Vagina (tissue), 2 donors: ENCODE results near the gene ARHGAP44. TPM values are rescaled to one million over a fixed set of nuclear protein-coding genes. Genes with fewer than 3 reads are reported as not detected.
A peak's percentile ranks its signal among the peaks of the same experiment; 100 is the strongest.

Experiments used
- DNase-seq, 2 donors: peaks; one replicate each; pipeline ENCODE4 v3.0.0-alpha.2; 2017; ENCODE audit errors: extremely low spot score in 2 of 2
- H3K27ac ChIP-seq: fragments of 200-600 bp; sonication (generic); one replicate; pipeline ENCODE4 v1.5.1; 2019
- H3K27me3 ChIP-seq: fragments of 200-600 bp; sonication (generic); one replicate; pipeline ENCODE4 v1.5.1; 2019
- H3K36me3 ChIP-seq, 2 donors: fragments of 200-600 bp; sonication (generic); one replicate each; pipeline ENCODE4 v1.5.1; 2017 to 2019
- H3K4me1 ChIP-seq: fragments of 200-600 bp; sonication (generic); one replicate; pipeline ENCODE4 v1.5.1; 2019
- H3K4me3 ChIP-seq, 2 donors: fragments of 200-600 bp; sonication (generic); 1 replicate in 1 of 2; 2 replicates in 1 of 2; pipeline ENCODE4 v1.5.1; 2016 to 2019
- H3K9me3 ChIP-seq: fragments of 200-600 bp; sonication (generic); one replicate; pipeline ENCODE4 v1.5.1; 2019
- CTCF ChIP-seq, 3 experiments: fragments of 450-650 bp in 2 of 3; fragments of 200-600 bp in 1 of 3; sonication (generic) in 1 of 3; IDR thresholded peaks; one replicate each; pipeline ENCODE4 v1.5.1; 2017 to 2019; ENCODE audit warnings: antibody characterized with exemption in 3 of 3, mild to moderate bottlenecking in 2 of 3, moderate library complexity in 2 of 3
- POLR2A ChIP-seq, 2 donors: fragments of 450-650 bp; IDR thresholded peaks; one replicate each; pipeline ENCODE4 v1.6.1; 2017; ENCODE audit warnings: antibody characterized with exemption in 2 of 2, mild to moderate bottlenecking in 2 of 2, moderate library complexity in 2 of 2
- POLR2AphosphoS5 ChIP-seq, 2 donors: sonication (generic); formaldehyde crosslinking; IDR thresholded peaks; one replicate each; pipeline ENCODE4 v1.9.0; 2017; ENCODE audit warnings: antibody characterized with exemption in 2 of 2, mild to moderate bottlenecking in 2 of 2, low read depth in 1 of 2; ENCODE audit not compliant: insufficient read depth in 1 of 2
- intact Hi-C: fragments of 100-400 bp; cut with DNase I; formaldehyde crosslinking; loops from one replicate; pipeline ENCODE4 v1.15.1; 2023
- total RNA-seq: library from RNA; depleted of rRNA; stranded (reverse); fragments of >200 nt; gene quantifications from one replicate; pipeline ENCODE4 v1.2.3, GENCODE V29; 2016

ARHGAP44 gene
- total RNA-seq, 1 donor from 2014 or later, result 3.2 TPM

- H3K36me3 ChIP-seq, result no peaks in the 10 kb centered on the region
- no peak overlapping the region for H3K4me3 ChIP-seq
- no peaks in the 10 kb centered on the region for H3K27me3 ChIP-seq
- no peak for DNase-seq
- H3K27ac ChIP-seq, result no peak overlapping the region
- H3K4me1 ChIP-seq, result no peaks in the 10 kb centered on the region
- TF ChIP-seq POLR2A (IDR thresholded peaks at IDR 0.05), result no peak
- TF ChIP-seq CTCF (IDR thresholded peaks at IDR 0.05), result no peak
- TF ChIP-seq POLR2AphosphoS5 (IDR thresholded peaks at IDR 0.05; ENCODE audit: insufficient read depth in 1 of 2, low read depth in 1 of 2), result no peak
- no peaks in the 10 kb centered on the region for H3K9me3 ChIP-seq
- intact Hi-C loops, result no loop called here
Observed at GRCh38 chr17:12768255-12768654, 21.0 kb upstream of the ARHGAP44 start.

GRCh38 chr17:12769981-12770380 lies 19.3 kb upstream of the ARHGAP44 start:
- H3K27ac ChIP-seq, result no peak overlapping the region
- no peaks in the 10 kb centered on the region for H3K9me3 ChIP-seq
- no peak for DNase-seq
- H3K4me3 ChIP-seq, result no peak overlapping the region
- no peaks in the 10 kb centered on the region for H3K4me1 ChIP-seq
- intact Hi-C loops, result no loop called here
- H3K27me3 ChIP-seq, result no peaks in the 10 kb centered on the region
- TF ChIP-seq POLR2A (IDR thresholded peaks at IDR 0.05) (no peak), CTCF (IDR thresholded peaks at IDR 0.05) (no peak), POLR2AphosphoS5 (IDR thresholded peaks at IDR 0.05; ENCODE audit: insufficient read depth in 1 of 2, low read depth in 1 of 2) (no peak)
- no peaks in the 10 kb centered on the region for H3K36me3 ChIP-seq

GRCh38 chr17:12773153-12773552 lies 16.1 kb upstream of the ARHGAP44 start:
- TF ChIP-seq CTCF (IDR thresholded peaks at IDR 0.05) (no peak), POLR2AphosphoS5 (IDR thresholded peaks at IDR 0.05; ENCODE audit: insufficient read depth in 1 of 2, low read depth in 1 of 2) (no peak), POLR2A (IDR thresholded peaks at IDR 0.05) (no peak)
- DNase-seq, result no peak
- no peaks in the 10 kb centered on the region for H3K27me3 ChIP-seq
- no peaks in the 10 kb centered on the region for H3K9me3 ChIP-seq
- no peaks in the 10 kb centered on the region for H3K36me3 ChIP-seq
- H3K4me1 ChIP-seq, result no peaks in the 10 kb centered on the region
- intact Hi-C loops, result no loop called here
- H3K27ac ChIP-seq, result no peak overlapping the region
- no peak overlapping the region for H3K4me3 ChIP-seq

- H3K36me3 ChIP-seq, result no peaks in the 10 kb centered on the region
- no peaks in the 10 kb centered on the region for H3K27me3 ChIP-seq
- intact Hi-C loops, result no loop called here
- no peak for TF ChIP-seq POLR2A (IDR thresholded peaks at IDR 0.05)
- TF ChIP-seq CTCF (IDR thresholded peaks at IDR 0.05), result no peak
- no peak for TF ChIP-seq POLR2AphosphoS5 (IDR thresholded peaks at IDR 0.05; ENCODE audit: insufficient read depth in 1 of 2, low read depth in 1 of 2)
- H3K9me3 ChIP-seq, result no peaks in the 10 kb centered on the region
- no peak for DNase-seq
- peaks cover 11% of the 10 kb centered on the region for H3K4me1 ChIP-seq
- H3K4me3 ChIP-seq, result peak overlapping the region; percentile 66 to 69
- peak overlapping the region; percentile 63 for H3K27ac ChIP-seq
Observed at GRCh38 chr17:12789075-12789480, 220 bp upstream of the ARHGAP44 start.

- DNase-seq, result no peak
- H3K36me3 ChIP-seq, result no peaks in the 10 kb centered on the region
- TF ChIP-seq POLR2AphosphoS5 (IDR thresholded peaks at IDR 0.05; ENCODE audit: insufficient read depth in 1 of 2, low read depth in 1 of 2) (no peak), CTCF (IDR thresholded peaks at IDR 0.05) (no peak), POLR2A (IDR thresholded peaks at IDR 0.05) (no peak)
- H3K4me3 ChIP-seq, result peak overlapping the region; percentile 66 to 69
- H3K4me1 ChIP-seq, result peaks cover 11% of the 10 kb centered on the region
- H3K27ac ChIP-seq, result peak overlapping the region; percentile 63
- intact Hi-C loops, result no loop called here
- H3K9me3 ChIP-seq, result no peaks in the 10 kb centered on the region
- H3K27me3 ChIP-seq, result no peaks in the 10 kb centered on the region
Observed at GRCh38 chr17:12790249-12791106, 1.2 kb downstream of the ARHGAP44 start.
